Ramos (cell line): Measurements from ENCODE around the gene SKAP2.
"Not testable (repeated sequence)": the region's sequence is repeated elsewhere in the genome, so short reads cannot be mapped to it uniquely, and the experiment has no call there.

Experiments used
- in situ Hi-C: fragments of 300-500 bp; cut with MboI; formaldehyde crosslinking; loops from one replicate; pipeline ENCODE4 v1.14.3; 2022; ENCODE audit warnings: low sequenced_read_pairs; ENCODE audit not compliant: unreplicated experiment

Gene SKAP2

DNA sequence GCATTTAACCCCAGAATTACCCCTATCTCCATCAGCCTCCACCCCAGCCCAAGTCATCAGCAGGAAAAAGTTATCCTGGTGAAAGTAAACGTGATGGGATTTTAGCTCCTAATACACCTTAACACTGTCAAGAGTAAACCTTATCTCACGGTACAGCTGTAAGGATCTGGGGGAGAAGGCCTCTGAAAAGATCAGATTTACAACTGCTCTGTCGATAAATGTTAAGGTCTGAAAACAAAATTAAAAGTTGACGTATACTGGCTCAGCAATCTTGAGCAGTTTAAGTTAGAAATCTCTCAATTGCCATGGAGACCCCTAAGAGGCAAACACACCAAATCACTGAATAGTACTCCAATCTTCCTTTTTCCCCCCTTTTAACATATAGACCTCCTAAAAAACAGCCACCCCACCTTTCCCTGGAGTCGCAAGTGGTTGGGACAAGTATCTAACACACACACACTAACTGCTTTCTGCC lies 6.1 kb downstream of the SKAP2 start:
- in situ Hi-C loops = loop anchor here (10.0 kb wide), 1 partner anchor 287 kb away; the partner anchor contains the start of genes HOXA5 and HOXA6

DNA sequence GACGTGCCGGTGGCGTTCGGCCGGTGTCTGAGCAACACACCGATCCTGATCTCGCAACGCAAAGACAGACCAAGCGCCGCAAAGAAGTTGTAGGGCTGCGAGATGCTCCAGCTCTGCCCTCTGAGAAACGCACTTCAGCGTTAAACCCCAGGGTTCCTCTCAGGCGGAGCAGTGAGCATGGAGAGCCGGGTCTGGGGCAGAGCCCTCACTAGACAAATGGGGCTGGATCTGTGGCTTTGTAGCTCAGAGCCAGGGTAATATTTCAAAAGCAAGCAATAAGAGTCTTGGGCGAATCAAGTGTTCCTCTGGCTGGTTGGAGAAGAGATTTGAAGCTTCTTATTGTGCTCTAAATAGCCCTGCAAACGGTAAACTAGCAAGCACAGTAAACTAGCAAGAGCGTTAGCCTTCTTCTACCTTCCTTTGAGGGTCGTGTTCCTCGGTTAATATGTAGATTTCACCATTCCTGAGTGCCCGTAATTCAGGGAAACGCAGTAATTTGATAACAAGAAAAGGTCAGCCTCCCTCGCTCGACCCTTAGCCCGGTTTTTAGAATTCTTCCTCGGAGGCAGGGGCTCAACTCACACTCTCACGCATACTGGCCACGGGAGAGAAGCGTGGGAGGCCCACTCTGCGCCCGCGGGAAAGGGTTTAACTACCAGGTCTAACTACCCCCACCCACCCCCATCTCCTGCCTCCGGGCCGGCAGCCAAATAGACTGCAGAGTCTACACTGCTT lies 6.7 kb downstream of the SKAP2 start:
- in situ Hi-C loops = loop anchor here (10.0 kb wide), 1 partner anchor 287 kb away; the partner anchor contains the start of genes HOXA5 and HOXA6

- in situ Hi-C loops = loop anchor here (10.0 kb wide), 1 partner anchor 288 kb away; the partner anchor contains the start of genes HOXA5 and HOXA6
These were observed 7.3 kb downstream of the SKAP2 start for GRCh38 chr7:26857170-26857505.

GRCh38 chr7:26856176-26856985 lies 8.0 kb downstream of the SKAP2 start:
- in situ Hi-C loops = loop anchor here (10.0 kb wide), 1 partner anchor 288 kb away; the partner anchor contains the start of genes HOXA5 and HOXA6

GRCh38 chr7:26854876-26855855 lies 9.2 kb downstream of the SKAP2 start:
- in situ Hi-C loops = loop anchor here (10.0 kb wide), 1 partner anchor 290 kb away; the partner anchor contains the start of genes HOXA5 and HOXA6

- in situ Hi-C loops = loop anchor here (10.0 kb wide), 1 partner anchor 291 kb away; the partner anchor contains the start of genes HOXA5 and HOXA6
These were observed 10.5 kb downstream of the SKAP2 start for GRCh38 chr7:26853788-26854393.

DNA sequence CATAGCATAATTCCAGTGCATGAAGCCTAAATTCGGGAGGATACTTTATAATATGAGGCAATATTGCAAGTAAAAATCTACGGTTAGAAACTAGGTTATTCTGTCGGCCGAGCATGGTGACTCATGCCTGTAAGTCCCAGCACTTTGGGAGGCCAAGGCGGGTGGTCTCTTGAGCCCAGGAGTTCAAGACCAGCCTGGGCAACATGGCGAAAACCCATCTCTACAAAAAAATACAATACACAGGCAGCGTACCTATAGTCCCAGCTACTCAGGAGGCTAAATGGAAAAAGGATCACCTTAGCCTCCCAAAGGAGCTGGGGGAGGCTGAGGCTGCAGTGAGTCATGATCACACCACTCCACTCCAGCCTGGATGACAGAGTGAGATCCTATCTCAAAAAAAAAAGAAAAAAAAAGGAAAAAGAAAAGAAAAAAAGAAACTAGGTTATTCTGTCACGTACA lies 14.2 kb downstream of the SKAP2 start:
- in situ Hi-C loops = loop anchor here (10.0 kb wide), 1 partner anchor 295 kb away; the partner anchor contains the start of genes HOXA5 and HOXA6

DNA sequence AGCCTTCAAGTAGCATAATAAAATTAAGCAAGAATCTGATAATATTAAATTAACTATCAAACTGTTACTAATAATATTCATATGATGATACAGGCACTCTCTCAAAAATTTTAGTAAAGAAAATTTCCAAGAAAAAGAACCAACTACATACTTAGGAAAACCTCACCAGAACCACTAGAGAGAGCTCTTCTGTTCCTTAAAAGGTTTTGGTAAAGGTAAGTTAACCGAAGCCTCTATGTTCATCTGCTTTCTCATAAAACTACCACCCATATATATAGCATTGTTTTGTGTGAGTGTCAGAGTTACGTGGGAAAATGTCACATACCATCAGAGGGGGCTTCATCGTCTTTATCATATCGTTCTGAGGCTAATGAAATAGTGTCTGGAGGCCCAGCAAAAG lies 20.7 kb downstream of the SKAP2 start:
- in situ Hi-C loops = no loop called here

DNA sequence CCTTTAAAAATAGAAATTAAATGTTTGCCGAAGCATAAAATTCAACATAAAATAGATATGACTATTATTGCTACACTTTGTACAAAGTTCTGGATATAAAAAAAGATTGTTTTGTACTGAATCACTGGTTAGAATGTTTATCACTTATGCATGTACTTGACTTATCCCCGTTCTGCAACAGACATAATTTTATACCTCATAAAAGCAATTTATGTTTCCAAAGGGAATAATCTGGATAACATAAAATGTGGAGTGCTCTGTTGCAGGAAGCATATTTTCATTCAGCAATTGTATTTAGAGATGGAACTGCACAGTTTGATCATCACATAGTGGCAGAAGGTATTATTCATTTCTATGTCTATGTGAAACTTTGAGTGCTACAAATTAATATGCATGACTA lies 21.5 kb downstream of the SKAP2 start:
- in situ Hi-C loops = no loop called here

GRCh38 chr7:26841003-26841739 lies 23.2 kb downstream of the SKAP2 start:
- in situ Hi-C loops = no loop called here

DNA sequence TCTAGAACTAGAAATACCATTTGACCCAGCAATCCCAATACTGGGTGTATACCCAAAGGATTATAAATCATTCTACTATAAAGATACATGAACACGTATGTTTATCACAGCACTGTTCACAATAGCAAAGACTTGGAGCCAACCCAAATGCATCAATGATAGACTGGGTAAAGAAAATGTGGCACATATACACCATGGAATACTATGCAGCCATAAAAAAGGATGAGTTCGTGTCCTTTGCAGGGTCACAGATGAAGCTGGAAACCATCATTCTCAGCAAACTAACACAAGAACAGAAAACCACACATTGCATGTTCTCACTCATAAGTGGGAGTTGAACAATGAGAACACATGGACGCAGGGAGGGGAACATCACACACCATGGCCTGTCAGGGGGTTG lies 27.6 kb downstream of the SKAP2 start:
- in situ Hi-C loops = not testable (repeated sequence)

DNA sequence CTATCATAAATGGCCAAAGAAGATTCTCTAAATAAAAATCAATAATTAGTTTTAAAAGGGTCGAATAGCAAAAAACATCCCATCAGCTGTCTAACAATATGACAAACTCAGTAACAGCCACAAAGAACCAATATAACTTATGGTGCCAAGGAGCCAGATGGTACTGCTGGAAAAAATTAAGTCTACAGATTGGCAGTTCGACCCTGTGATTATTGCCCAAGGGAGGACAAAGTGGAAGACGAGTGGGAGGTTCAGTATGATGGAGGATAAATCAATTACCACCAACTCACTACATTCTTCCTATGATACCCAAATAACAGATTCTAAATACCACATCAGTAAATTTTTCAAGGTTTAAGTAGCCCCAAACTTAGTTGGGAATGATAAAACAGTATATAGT lies 49.0 kb downstream of the SKAP2 start:
- in situ Hi-C loops = no loop called here

DNA sequence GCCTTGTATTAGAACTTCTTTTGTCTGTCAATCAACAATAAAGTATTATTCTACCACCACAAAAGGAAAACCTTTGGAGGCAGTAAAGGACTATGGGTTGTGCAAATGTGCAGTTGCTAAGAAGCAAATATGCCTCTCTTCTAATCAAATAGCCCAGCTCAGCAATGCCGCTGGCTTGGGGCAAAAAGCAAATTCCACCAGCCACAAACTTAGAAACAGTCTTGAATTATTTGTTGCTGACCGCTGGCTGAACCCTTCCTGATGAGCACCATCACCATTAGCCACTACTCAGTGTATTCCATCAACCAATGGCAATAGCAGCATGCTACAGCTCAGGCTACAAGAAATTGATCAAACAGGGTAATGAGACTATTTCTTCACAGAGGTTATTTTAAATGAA lies 51.0 kb downstream of the SKAP2 start:
- in situ Hi-C loops = no loop called here

DNA sequence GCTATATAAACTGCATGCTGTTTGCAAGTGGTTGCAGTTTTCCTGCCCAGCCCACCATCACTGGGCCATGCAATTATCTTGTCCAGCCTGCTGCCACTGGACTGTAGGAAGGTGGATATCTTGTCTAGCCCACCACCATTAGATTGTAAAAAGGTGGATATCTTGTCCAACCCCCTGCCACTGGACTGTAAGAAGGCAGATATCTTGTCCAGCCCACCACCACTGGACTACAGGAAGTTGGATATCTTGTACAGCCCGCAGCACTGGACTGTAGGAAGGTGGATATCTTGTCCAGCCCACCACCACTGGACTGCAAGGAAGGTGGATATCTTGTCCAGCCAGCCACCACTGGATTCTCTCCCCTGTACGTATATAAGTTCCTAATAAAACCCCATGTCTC lies 69.8 kb downstream of the SKAP2 start:
- in situ Hi-C loops = no loop called here

GRCh38 chr7:26792576-26792975 lies 71.8 kb downstream of the SKAP2 start:
- in situ Hi-C loops = no loop called here

DNA sequence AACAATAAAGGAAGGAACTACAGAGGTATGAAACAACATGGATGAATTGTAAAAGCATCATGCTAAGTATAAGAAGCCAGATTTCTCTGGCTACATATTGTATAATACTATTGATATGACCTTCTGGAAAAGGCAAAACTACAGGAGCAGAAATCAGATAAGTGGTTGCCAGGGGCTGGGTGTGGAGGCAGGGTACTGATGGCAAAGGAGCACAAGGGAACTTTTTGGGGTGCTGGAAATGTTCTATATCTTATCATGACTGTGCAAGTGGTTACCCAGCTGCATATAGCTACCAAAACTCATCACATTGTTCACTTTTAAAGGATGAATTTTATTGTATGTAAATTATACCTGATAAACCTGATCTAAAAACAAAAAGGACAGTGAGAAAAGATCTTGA lies 72.4 kb downstream of the SKAP2 start:
- in situ Hi-C loops = no loop called here

DNA sequence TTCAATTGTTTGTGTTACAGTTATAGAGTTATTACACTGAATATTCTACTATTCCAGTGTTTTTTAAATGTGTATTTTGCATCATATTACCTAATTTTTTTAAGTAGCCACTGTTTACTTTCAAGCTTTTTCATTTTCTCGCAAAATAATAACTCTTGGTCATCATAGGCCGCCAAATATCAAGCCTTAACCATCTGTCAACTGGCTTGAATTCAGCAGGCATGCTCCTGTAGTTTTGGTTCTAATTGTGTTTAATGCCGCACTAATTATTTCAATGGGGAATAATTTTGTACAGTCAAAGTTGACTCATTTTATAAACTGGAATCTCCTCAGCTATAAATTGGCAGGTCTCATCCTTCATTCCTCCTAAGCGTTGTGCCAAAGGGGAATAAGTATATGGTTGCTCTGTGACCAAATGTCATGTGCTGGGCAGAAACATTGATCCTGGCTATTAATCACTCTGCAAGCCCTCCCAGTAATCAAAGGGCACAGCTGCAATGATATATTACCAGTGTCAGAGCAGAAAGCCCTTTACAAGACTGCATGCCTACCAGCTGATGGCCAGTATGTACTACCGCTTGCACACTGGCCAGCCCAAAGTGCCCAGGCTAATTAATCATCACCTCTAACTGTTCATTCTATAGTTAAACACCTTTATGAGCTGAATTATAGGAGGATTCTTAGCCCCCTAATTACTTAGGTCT lies 74.8 kb downstream of the SKAP2 start:
- in situ Hi-C loops = no loop called here

DNA sequence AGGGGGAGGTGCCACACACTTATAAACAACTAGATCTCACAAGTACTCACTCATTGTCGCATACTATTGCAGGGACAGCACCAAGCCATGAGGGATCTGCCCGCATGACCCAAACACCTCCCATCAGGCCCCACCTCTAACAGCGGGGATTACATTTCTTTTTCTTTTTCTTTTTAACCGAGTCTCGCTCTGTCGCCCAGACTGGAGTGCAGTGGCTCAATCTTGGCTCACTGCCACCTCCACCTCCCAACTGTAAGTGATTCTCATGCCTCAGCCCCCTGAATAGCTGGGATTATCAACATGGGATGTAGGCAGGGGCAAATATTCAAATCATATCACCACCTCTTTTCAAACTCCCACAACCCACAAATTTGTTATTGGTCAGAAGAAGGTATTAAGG lies 76.7 kb downstream of the SKAP2 start:
- in situ Hi-C loops = no loop called here
